SH-SY5Y (cell line): ENCODE measurements around the gene KLHL17.

Experiments used
- GATA2 ChIP-seq: IDR thresholded peaks from 2 replicates; pipeline ENCODE4 v1.6.1; 2011; ENCODE audit warnings: mild to moderate bottlenecking, low read depth, low read length
- GATA3 ChIP-seq: IDR thresholded peaks from 2 replicates; pipeline ENCODE4 v1.6.1; 2011; ENCODE audit warnings: low read depth, mild to moderate bottlenecking, low read length, moderate library complexity

GRCh38 chr1:941015-941587 is 19.3 kb upstream of the KLHL17 start:
- TF ChIP-seq GATA2 (no peak), GATA3 (no peak)
